ENCODE results near the gene GNPDA2.
A peak's percentile ranks its signal among the peaks of the same experiment; 100 is the strongest.
"Not testable (repeated sequence)": the region's sequence is repeated elsewhere in the genome, so short reads cannot be mapped to it uniquely, and the experiment has no call there.

The GNPDA2 gene

DNA sequence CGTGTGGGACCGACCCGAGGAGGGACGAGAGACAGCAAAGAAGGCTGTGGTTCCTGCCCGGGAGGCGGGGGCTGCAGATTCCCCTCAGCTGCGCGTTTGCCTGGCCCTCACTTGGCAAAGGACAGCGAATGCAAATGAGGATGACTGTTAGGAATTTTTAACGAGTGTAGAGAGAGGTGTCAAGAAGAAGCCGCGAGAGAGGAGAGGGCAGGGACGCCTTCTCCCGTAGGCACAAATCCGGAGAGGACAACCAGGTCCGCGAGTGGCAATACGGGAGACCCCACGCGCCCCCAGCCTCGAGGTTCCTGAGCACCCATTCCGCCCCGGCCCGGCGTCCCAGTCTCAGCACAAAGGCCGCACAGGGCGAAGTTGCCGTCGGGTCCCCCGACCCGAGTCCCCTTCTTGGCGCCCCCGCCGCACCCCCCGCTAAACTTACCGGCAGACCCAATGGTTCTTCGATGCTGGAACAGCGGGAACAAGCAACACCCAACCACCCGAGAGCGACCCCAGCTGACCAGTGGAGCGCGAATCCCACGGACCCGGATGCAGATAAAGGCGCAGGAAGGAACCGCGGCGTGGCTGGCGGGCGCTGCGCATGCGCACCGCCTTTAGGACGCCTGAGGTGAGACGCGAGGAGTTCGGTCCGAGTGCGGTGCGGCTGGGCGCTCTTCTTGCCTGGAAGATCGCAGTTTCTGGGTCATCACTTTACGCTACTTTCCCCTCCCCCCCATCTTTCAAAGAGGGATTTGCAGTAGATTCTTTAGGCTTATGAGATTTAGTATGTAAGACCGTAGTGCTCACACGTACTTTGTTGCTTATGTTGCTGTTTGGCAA, at the start of gene GNPDA2:
TSS of gene GNPDA2 (minus strand) at position 519 of the 834 bp plus-strand sequence. CDS start 4,349 bp downstream, outside the sequence.
- DNase-seq, result peak; percentile 90 to 94 (median 91)

GRCh38 chr4:44772340-44772739, 46.0 kb upstream of the GNPDA2 start:
- DNase-seq, result no peak

GRCh38 chr4:44771789-44772188, 45.4 kb upstream of the GNPDA2 start:
- DNase-seq, result no peak

DNA sequence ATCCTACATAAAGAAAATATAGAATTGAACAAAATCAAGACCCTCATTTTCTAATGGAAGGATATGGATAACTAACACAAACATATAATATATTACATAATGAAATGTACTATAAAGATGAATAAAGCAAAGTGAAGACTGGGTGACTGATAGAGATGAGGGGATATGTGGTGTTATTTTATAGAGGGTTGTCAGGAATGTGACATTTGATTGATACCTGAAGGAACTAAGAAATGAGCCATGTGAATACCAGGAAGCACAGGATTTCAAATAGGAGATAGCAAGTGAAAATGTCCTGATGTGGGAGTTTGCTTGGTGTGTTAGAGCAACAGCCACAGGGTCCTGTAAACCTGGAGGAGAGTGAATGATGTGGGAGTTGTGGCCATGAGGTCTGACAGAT, 40.1 kb upstream of the GNPDA2 start:
- DNase-seq, result no peak

- no peak for DNase-seq
These were observed 38.8 kb upstream of the GNPDA2 start for GRCh38 chr4:44765116-44765515.

DNA sequence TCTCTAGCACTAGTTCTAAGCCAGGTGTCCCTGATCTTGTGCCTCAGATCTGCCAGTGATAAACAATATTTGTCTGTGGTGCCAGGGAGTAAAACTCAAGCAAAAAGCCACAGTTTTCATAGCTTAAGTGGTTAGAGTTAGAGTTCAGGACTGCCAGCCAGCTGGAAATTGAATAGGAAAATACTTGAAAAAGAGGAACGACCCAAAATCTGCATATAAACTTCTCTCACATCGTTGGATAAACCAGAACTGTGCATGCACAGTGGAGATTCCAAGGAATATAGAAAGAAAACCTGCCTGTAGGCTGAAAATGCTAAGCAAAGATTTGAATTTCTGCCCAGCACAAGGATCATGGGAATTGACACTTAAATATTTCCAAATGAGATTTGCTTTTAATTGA, 35.0 kb upstream of the GNPDA2 start:
- DNase-seq, result no peak

DNA sequence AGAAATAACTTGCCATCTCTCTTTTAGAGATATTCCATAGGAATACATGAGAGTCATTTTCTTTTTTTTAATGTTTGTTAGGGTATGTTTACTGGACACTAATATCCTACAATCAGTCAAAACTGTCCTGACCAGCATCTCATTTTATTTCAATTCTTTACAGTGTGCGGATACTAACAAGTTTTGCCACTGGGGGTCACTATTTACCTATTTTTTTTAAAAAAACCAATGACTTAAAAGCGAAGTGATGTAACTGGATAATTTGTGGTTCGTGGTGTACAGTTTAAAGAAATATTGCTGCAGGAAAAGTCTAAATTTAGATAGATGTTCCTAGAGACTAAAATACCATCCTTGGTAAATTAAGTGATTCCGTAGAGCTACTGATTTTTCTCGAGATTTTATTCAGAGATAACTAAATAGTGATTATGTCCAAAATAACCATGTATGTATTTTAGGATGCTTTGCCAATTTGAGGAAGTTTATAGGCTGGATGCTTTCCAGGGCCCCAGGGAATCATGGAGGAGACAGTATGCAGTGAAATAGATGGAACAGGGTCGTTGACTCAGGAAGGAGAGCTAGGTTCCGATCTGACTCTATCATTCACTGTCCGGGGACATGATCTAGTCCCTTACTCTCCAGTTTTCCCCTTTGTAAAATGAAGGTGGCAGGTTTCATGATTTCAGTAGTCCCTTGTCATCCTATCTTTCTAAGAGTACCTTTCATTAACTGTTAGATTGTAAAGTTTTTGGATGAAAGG, 34.0 kb upstream of the GNPDA2 start:
- DNase-seq, result peak; percentile 53 to 59 (median 56)

DNA sequence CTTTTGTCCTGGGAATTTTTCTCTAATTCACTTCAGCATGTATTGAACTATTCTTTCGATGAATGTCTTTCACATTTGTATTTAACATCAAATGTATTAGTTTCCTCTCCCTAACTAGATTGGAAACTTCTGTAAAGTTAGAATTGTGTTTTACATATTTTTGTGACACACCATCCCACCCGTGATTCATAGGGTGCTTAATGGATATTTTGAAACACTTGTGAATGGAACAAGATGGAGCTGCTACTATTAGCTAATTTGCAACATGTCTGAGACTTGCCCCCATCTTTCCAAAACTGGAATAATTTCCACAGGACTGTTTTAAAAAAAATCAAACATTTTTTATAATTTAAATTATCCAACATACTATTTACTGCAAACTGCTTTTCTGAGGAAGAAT, 30.2 kb upstream of the GNPDA2 start:
- no peak for DNase-seq

DNA sequence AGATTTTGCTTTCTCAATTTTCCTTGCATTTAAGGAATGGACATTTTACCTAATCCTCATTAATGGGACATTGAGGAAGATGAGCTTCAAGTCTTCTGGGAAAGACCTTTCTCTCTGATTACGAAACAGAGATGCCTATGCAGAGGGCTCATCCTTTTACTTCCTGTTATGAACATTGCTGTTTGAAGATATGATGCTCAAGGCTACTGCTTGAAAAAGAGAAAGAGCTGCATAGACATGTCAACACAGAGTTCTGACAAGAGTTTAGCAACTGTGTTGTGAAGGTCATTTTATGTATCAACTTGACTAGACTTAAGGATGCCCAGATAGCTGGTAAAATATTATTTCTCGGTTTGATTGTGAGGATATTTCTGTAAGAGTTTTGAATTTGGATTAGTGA, 13.8 kb upstream of the GNPDA2 start:
- no peak for DNase-seq

DNA sequence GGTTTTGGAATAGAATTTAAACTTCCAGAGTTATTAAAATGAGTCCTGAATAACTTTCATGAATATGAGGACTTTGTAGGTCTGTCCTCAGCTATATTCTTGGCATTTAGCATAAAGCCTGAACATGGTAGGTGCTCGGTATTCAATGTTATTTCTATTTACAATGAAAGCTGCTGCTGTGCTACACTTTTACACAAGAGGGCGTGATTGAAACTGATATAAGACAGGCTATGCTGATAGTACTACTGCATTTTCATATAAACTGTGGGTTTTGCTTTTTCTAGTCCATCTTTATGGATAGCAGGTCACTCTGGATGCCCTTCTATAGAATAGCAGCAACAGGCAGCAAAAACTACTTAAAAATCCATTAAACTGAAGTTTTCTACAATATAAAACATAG, 12.3 kb upstream of the GNPDA2 start:
- DNase-seq, result no peak

- peak in 1 of 3 donors; percentile 16 for DNase-seq
These were observed 10.5 kb upstream of the GNPDA2 start for GRCh38 chr4:44736900-44737299.

DNA sequence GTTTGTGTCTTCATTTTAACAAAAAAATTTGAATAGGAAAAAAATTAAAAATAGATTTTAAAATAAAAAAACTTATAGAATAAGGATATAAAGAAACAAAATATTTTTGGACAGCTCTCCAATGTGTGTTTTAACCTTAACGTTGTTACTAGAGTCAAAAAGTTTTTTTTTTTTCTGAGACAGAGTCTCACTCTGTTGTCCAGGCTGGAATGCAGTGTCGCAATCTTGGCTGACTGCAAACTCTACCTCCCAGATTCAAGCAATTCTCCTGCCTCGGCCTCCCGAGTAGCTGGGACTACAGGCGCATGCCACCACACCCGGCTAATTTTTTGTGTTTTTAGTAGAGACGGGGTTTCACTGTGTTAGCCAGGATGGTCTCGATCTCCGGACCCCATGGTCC, 2.3 kb upstream of the GNPDA2 start:
- not testable (repeated sequence) for DNase-seq

- DNase-seq, result no peak
These were observed 1.1 kb upstream of the GNPDA2 start for GRCh38 chr4:44727471-44727870.

DNA sequence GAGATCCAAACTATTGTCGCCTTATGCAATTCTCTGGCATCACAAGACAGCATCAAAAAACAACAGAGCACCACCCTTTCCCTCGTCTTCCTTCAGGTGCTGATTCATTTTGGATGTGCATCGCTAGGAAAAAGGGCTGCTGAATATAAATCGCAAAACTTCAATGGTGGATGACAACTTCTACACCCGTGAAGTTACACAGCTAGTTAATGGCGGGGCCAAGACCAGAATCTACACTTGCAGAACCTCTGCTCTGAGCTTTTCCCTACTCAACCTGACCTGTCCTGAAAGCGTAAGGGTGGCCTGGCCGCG, 674 bp downstream of the GNPDA2 start:
- DNase-seq, result peak in 1 of 3 donors; percentile 10

DNA sequence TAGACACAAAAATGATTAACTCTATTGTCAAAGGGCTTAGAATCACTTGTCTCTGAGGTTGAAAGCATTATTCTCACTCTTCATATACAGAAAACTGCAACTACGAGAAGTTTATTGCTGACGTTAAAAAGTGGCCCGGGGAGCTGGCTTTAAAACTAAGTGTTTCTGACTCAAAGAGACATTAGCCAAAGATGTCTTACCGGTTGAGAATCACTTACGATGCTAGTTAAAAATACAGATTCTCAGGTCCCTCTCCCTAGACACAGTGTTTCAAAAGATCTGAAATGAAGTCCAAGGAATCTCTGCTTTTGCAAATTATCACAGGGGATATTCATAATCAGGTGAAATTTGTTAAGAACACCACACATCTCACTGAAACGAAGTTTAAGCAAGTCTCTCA, 1.2 kb downstream of the GNPDA2 start:
- no peak for DNase-seq

GRCh38 chr4:44722001-44722400, 4.4 kb downstream of the GNPDA2 start:
- DNase-seq, result no peak

- DNase-seq, result no peak
These were observed 6.0 kb downstream of the GNPDA2 start for GRCh38 chr4:44720371-44720770.

DNA sequence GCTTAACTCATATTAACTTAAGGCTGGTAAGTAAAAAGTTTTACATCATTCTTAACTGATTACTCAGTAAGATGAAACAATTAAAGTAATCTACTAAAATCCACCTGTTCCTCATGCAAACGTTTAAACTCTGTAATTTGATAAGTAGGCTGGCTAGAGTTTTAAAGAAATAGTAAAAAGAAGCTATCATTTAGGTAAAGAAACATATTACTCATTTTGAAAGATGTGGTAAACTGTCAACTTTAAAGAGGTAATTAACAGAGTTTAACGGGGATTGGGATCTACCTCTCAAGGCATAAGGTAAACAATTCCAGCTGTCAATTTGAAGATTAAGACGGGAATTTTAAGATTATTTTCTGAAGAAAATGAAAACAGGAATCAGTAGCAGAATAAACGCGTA, 9.8 kb downstream of the GNPDA2 start:
- no peak for DNase-seq

DNA sequence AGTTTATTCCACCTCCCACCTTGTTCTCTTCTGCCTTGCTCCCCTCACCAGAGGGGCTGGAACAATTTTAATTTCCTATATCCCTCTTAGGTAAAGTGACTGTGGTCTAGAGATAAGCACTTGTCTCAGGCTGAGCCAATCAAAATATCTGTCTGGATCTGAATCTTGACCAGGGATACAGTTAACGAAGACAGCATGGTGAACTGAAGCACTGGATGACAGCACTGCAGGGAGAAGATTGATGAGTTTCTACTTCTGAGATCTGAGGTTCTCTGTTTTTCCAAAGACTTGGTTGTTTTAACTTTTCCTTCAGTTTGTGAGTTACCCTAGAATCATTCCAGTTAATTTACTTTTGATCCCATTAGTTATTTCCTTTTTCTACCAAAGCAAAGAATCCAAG, 13.2 kb downstream of the GNPDA2 start:
- no peak for DNase-seq

DNA sequence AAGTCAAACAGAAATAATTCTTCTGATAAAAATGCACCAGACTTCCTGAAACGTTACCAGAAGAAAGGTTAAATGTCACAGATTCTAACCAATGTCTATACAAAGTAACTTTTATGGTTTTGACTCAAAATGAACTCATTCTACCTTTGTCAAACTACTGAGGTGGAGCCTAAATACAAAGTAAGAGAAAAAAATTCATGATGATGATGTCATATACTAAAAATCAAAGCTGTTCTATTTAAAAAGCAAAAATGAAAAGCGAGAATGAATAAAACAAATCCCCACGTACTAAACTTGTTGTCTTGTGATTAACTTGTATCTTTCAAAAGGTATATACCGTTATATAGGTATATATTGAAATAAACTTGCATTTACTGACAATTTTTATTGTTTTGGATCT, 21.7 kb downstream of the GNPDA2 start:
- no peak for DNase-seq

DNA sequence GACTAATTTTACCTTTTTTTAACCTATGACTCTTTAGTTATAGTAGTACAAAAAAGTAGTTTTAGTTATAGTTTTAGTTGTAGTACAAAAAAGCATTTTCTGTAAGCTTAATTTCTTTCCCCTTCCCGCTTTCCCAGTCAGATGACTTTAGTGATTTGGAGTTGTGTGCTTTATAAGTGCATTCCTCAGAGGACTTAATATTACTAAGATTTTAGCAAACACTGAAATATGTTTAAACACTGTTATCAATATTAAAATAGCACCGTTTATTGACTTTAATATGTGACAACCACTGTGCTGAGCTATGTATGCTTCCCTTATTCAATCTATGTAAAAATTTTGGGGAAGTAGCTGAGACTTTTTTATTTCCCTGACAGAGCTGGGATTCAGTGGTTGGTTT, 25.3 kb downstream of the GNPDA2 start:
- no peak for DNase-seq

- no peak for DNase-seq
These were observed 25.9 kb downstream of the GNPDA2 start for GRCh38 chr4:44700427-44700826.

GRCh38 chr4:44684648-44685047, 41.7 kb downstream of the GNPDA2 start:
- no peak for DNase-seq

DNA sequence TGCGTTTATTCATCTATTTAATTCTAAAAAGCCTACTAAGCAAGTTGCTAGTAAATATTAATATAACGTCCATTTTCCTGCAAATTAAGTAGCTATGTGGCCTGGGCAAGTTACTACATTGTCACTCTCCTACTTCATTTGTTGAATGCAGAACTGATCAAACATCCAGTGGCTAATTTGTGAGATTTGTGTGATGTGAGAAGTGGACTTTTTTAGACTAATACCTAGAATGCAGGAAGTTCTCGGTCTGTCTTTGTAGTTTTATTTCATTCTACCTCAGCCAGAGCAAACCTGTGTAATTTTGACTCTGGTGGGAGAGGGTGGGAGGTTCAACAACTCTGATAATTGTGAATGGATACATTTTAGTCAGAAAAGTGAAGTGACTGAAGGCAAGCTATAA, 47.3 kb downstream of the GNPDA2 start:
- peak in 1 of 3 donors; percentile 19 for DNase-seq
